Measurements from ENCODE around the gene RBM20. TPM values are rescaled to one million over a fixed set of nuclear protein-coding genes. Genes with fewer than 3 reads are reported as not detected.

Gene RBM20
- total RNA-seq, 1 donor from 2014 or later: 0.58 TPM

- H3K36me3 Mint-ChIP-seq (ENCODE audit: low read depth): no peaks in the 10 kb centered on the region
- no peak overlapping the region for H3K4me3 Mint-ChIP-seq
- no peaks in the 10 kb centered on the region for H3K9me3 Mint-ChIP-seq
- no peak overlapping the region for H3K27ac Mint-ChIP-seq (ENCODE audit: unreplicated experiment)
- TF ChIP-seq, protein P1, sequence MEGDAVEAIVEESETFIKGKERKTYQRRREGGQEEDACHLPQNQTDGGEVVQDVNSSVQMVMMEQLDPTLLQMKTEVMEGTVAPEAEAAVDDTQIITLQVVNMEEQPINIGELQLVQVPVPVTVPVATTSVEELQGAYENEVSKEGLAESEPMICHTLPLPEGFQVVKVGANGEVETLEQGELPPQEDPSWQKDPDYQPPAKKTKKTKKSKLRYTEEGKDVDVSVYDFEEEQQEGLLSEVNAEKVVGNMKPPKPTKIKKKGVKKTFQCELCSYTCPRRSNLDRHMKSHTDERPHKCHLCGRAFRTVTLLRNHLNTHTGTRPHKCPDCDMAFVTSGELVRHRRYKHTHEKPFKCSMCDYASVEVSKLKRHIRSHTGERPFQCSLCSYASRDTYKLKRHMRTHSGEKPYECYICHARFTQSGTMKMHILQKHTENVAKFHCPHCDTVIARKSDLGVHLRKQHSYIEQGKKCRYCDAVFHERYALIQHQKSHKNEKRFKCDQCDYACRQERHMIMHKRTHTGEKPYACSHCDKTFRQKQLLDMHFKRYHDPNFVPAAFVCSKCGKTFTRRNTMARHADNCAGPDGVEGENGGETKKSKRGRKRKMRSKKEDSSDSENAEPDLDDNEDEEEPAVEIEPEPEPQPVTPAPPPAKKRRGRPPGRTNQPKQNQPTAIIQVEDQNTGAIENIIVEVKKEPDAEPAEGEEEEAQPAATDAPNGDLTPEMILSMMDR (conservative IDR thresholded peaks at IDR 0.05): no peak
- peaks cover 22% of the 10 kb centered on the region for H3K4me1 Mint-ChIP-seq
- H3K27me3 Mint-ChIP-seq (ENCODE audit: low read depth): peaks cover 6% of the 10 kb centered on the region
- DNase-seq (ENCODE audit: low read depth, low spot score): no peak
Measured at GRCh38 chr10:110708776-110709443, 64.8 kb downstream of the RBM20 start.

GRCh38 chr10:110709444-110709828 lies 65.3 kb downstream of the RBM20 start:
- TF ChIP-seq, protein P1 (conservative IDR thresholded peaks at IDR 0.05): no peak
- Mint-ChIP-seq H3K27me3 (ENCODE audit: low read depth) (peaks cover 6% of the 10 kb centered on the region), H3K27ac (ENCODE audit: unreplicated experiment) (no peak overlapping the region), H3K36me3 (ENCODE audit: low read depth) (no peaks in the 10 kb centered on the region), H3K4me3 (no peak overlapping the region), H3K4me1 (peaks cover 22% of the 10 kb centered on the region), H3K9me3 (no peaks in the 10 kb centered on the region)
- DNase-seq (ENCODE audit: low read depth, low spot score): no peak

GRCh38 chr10:110709964-110710587 lies 65.9 kb downstream of the RBM20 start:
- TF ChIP-seq, protein P1 (conservative IDR thresholded peaks at IDR 0.05): no peak
- peaks cover 6% of the 10 kb centered on the region for H3K27me3 Mint-ChIP-seq (ENCODE audit: low read depth)
- H3K9me3 Mint-ChIP-seq: no peaks in the 10 kb centered on the region
- H3K4me3 Mint-ChIP-seq: no peak overlapping the region
- peaks cover 22% of the 10 kb centered on the region for H3K4me1 Mint-ChIP-seq
- H3K27ac Mint-ChIP-seq (ENCODE audit: unreplicated experiment): no peak overlapping the region
- no peaks in the 10 kb centered on the region for H3K36me3 Mint-ChIP-seq (ENCODE audit: low read depth)
- DNase-seq (ENCODE audit: low read depth, low spot score): no peak

DNA sequence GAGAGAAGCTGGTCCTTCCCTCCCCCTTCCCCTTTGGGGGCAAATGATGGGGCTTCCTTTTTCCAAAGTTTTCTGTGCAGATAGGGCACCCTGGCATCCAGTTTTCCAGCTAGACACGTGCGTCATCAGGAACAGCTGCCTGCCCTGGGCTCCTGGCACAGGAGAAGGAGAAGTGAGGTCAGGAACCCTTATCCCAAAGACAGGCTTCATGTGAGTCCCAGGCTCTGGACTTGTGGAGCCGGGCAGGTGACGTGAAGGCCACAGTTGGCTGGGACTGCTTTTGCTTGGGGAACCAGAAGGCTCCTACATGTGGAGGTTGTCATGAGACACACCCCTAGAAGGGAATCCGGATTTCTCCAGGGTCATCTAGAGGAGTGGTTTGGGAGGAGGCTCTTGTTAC lies 66.5 kb downstream of the RBM20 start:
- no peak overlapping the region for H3K4me3 Mint-ChIP-seq
- H3K27me3 Mint-ChIP-seq (ENCODE audit: low read depth): peaks cover 6% of the 10 kb centered on the region

DNA sequence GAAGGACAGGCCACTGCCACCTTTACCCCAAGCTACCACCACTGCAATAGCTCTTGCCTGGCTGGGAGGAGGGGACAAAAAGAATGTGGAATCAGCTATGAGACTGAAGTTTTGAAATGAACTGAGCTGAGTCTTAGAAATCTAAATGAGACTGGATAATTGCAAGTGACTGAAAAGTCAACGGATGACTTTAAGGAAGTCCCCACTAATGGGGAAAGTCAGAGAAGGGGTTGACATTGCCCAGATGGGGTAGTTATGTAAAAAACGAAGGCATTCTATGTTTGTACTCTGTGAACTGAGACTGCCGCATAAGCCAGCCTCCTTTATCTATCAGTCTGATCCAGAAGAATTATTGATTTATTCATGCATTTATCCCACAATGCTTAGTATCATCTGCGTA lies 67.2 kb downstream of the RBM20 start:
- Mint-ChIP-seq H3K27ac (ENCODE audit: unreplicated experiment) (no peak overlapping the region), H3K36me3 (ENCODE audit: low read depth) (no peaks in the 10 kb centered on the region), H3K4me3 (no peak overlapping the region), H3K27me3 (ENCODE audit: low read depth) (peaks cover 6% of the 10 kb centered on the region), H3K4me1 (peaks cover 18% of the 10 kb centered on the region), H3K9me3 (no peaks in the 10 kb centered on the region)
- TF ChIP-seq, protein P1 (conservative IDR thresholded peaks at IDR 0.05): no peak
- no peak for DNase-seq (ENCODE audit: low read depth, low spot score)

More for the DNA sequence above, 66.5 kb downstream of the RBM20 start:
- Mint-ChIP-seq H3K9me3 (no peaks in the 10 kb centered on the region), H3K4me1 (peaks cover 22% of the 10 kb centered on the region), H3K27ac (ENCODE audit: unreplicated experiment) (no peak overlapping the region), H3K36me3 (ENCODE audit: low read depth) (no peaks in the 10 kb centered on the region)
- no peak for DNase-seq (ENCODE audit: low read depth, low spot score)
- TF ChIP-seq, protein P1 (conservative IDR thresholded peaks at IDR 0.05): no peak
